NAMALWA (cell line): ENCODE data around the gene LBHD1.

Experiments
- DNase-seq: peaks from one replicate; pipeline ENCODE4 v3.0.0-alpha.2; 2015; ENCODE audit warnings: low spot score

The LBHD1 gene

DNA sequence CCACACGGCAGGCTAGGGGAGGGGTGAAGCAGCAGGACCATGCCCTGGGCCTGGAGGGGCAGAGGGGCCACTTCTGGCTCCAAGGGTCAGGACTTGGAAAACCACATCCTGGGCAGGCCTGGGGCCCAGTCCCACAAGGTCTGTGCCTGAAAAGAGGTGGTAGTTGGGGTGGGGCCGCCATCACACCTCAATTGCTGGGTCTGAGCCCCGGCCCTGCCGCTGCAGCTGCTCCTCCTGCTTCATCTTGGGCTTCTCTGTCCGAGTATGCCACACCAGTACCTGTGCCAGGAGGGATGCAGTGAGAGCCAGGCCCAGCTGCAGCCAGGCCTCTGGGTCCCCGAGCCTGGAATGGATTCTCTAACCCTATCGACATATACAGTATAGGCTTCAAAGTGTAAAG lies 56.5 kb downstream of the LBHD1 start:
- DNase-seq = no peak

DNA sequence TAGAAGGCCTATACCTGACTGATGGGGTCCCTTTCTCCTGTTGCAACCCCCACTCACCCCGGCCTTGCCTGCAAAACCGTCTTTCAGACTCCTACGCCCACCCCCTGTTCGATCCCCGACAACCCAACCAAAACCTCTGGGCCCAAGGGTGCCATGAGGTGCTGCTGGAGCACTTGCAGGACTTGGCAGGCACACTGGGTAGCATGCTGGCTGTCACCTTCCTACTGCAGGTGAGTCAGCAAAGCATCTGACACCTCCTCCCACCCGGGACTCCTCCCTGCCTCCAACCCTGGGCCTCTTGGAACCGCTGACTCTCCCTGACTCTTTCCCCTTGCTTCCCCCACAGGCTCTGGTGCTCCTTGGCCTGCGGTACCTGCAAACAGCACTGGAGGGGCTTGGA lies 57.8 kb downstream of the LBHD1 start:
- no peak for DNase-seq

DNA sequence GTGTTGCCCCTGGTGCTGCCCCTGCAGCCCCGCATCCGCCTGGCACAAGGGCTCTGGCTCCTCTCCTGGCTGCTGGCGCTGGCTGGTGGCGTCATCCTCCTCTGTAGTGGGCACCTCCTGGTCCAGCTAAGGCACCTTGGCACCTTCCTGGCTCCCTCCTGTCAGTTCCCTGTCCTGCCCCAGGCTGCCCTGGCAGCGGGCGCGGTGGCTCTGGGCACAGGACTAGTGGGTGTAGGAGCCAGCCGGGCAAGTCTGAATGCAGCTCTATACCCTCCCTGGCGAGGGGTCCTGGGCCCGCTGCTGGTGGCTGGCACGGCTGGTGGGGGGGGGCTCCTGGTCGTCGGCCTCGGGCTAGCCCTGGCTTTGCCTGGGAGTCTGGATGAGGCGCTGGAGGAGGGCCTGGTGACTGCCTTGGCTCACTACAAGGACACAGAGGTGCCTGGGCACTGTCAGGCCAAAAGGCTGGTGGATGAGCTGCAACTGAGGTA lies 58.7 kb downstream of the LBHD1 start:
- DNase-seq = no peak
